Measurements from ENCODE around the gene RGL3.

- TF ChIP-seq, protein P1, sequence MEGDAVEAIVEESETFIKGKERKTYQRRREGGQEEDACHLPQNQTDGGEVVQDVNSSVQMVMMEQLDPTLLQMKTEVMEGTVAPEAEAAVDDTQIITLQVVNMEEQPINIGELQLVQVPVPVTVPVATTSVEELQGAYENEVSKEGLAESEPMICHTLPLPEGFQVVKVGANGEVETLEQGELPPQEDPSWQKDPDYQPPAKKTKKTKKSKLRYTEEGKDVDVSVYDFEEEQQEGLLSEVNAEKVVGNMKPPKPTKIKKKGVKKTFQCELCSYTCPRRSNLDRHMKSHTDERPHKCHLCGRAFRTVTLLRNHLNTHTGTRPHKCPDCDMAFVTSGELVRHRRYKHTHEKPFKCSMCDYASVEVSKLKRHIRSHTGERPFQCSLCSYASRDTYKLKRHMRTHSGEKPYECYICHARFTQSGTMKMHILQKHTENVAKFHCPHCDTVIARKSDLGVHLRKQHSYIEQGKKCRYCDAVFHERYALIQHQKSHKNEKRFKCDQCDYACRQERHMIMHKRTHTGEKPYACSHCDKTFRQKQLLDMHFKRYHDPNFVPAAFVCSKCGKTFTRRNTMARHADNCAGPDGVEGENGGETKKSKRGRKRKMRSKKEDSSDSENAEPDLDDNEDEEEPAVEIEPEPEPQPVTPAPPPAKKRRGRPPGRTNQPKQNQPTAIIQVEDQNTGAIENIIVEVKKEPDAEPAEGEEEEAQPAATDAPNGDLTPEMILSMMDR (IDR thresholded peaks at IDR 0.05) = no peak
- TF ChIP-seq POLR2AphosphoS5 (IDR thresholded peaks at IDR 0.05) = no peak
- no peak for TF ChIP-seq POLR2A (IDR thresholded peaks at IDR 0.05)
Observed at GRCh38 chr19:11390933-11391680, 28.0 kb downstream of the RGL3 start.

All from prostate gland (tissue), 2 donors.